K562 (cell line): ENCODE data around the gene SYT13. TPM values are rescaled to one million over a fixed set of nuclear protein-coding genes. Genes with fewer than 3 reads are reported as not detected.

Experiments used
- ATAC-seq: fragments of 200-7000 bp; cut with Tn5 transposase; 3 replicates; pipeline ENCODE4 v1.9.1; 2020; ENCODE audit warnings: moderate library complexity
- BruUV-seq: library from RNA; stranded (reverse); fragments of 400-500 nt; replicated peaks from 2 replicates; lab custom pipeline; 2021; lab: Mats Ljungman, UMichigan
- CTCF ChIA-PET: fragments of 300-600 bp; formaldehyde crosslinking; extraction: SDS; loops from one replicate; lab custom pipeline; 2021; ENCODE audit warnings: low intra/inter-chr PET ratio; lab: Yijun Ruan, JAX
- POLR2A ChIA-PET: fragments of 300-600, 350-650 bp; sonication (Branson Sonifier 250); formaldehyde crosslinking; extraction: SDS; loops from one replicate; lab custom pipeline; 2021; ENCODE audit warnings: antibody characterized with exemption, inconsistent platforms; lab: Yijun Ruan, JAX
- DNase-seq, 4 experiments: peaks; one replicate each; pipeline versions ENCODE4 v3.0.0 to v3.0.0-alpha.2; 2011 to 2018; ENCODE audit warnings: low spot score in 3 of 4, mixed read lengths in 3 of 4; ENCODE audit errors: extremely low read depth in 1 of 4
- FAIRE-seq: peaks from 2 replicates; lab custom pipeline; 2011; peaks lifted over from hg19 to GRCh38; lab: Jason Lieb, UNC
- H2AFZ ChIP-seq: 2 replicates; pipeline ENCODE4 v1.6.0; 2011; ENCODE audit warnings: low read depth, low read length, control low read depth, inconsistent platforms
- H3K27ac ChIP-seq: fragments of 200-600 bp; 3 replicates; pipeline ENCODE4 v1.8.0; 2011; ENCODE audit warnings: low read depth, mild to moderate bottlenecking, control low read depth, inconsistent platforms, low read length, moderate library complexity, mixed read lengths; ENCODE audit errors: extremely low read depth
- H3K27me3 ChIP-seq, 2 experiments: fragments of 300-600 bp in 1 of 2; 2 replicates in 1 of 2; 3 replicates in 1 of 2; pipeline versions ENCODE4 v1.6.0 to v1.8.0; 2011; ENCODE audit warnings: inconsistent platforms in 2 of 2, low read length in 2 of 2, mild to moderate bottlenecking in 1 of 2, mixed read lengths in 1 of 2, moderate library complexity in 1 of 2; ENCODE audit not compliant: control insufficient read depth in 2 of 2, insufficient read depth in 2 of 2
- H3K36me3 ChIP-seq: fragments of 300-600 bp; 3 replicates; pipeline ENCODE4 v1.8.0; 2011; ENCODE audit warnings: mild to moderate bottlenecking, low read length, inconsistent platforms; ENCODE audit not compliant: control insufficient read depth, insufficient read depth
- H3K4me1 ChIP-seq, 2 experiments: fragments of 200-600 bp in 1 of 2; replicated peaks in 1 of 2; 2 replicates in 1 of 2; 3 replicates in 1 of 2; pipeline versions ENCODE4 v1.5.1 to v1.8.0; 2011; ENCODE audit warnings: inconsistent platforms in 2 of 2, low read length in 2 of 2, mild to moderate bottlenecking in 1 of 2, mixed read lengths in 1 of 2, moderate library complexity in 1 of 2; ENCODE audit not compliant: control insufficient read depth in 2 of 2, insufficient read depth in 2 of 2
- H3K4me2 ChIP-seq: 2 replicates; pipeline ENCODE4 v1.6.1; 2011; ENCODE audit warnings: low read length, control low read depth, inconsistent platforms, mixed read lengths; ENCODE audit not compliant: insufficient read depth
- H3K4me3 ChIP-seq: fragments of 200-600 bp; sonication (generic), shearing (Covaris generic); 2 replicates; pipeline ENCODE4 v1.5.1; 2016; ENCODE audit warnings: control low read depth, inconsistent platforms
- H3K79me2 ChIP-seq: fragments of 200-600 bp; 3 replicates; pipeline ENCODE4 v1.8.0; 2011; ENCODE audit warnings: low read length, inconsistent platforms; ENCODE audit not compliant: control insufficient read depth, insufficient read depth
- H3K9ac ChIP-seq, 2 experiments: 2 replicates each; pipeline versions ENCODE4 v1.6.0 to v1.6.1; 2011; ENCODE audit warnings: low read depth in 2 of 2, low read length in 2 of 2, control low read depth in 1 of 2, inconsistent platforms in 1 of 2, mild to moderate bottlenecking in 1 of 2, mixed read lengths in 1 of 2; ENCODE audit not compliant: insufficient read depth in 1 of 2
- H3K9me1 ChIP-seq: one replicate; pipeline ENCODE4 v1.6.0; 2011; ENCODE audit warnings: inconsistent platforms, mild to moderate bottlenecking, low read length, moderate library complexity; ENCODE audit not compliant: control insufficient read depth, insufficient read depth
- H3K9me3 ChIP-seq: replicated peaks from 2 replicates; pipeline ENCODE4 v1.5.1; 2011; ENCODE audit warnings: low read depth, low read length, inconsistent platforms; ENCODE audit not compliant: control insufficient read depth, insufficient read depth
- H4K20me1 ChIP-seq: replicated peaks from 2 replicates; pipeline ENCODE4 v1.6.1; 2011; ENCODE audit warnings: low read length, inconsistent platforms, mixed read lengths; ENCODE audit not compliant: control insufficient read depth, insufficient read depth
- GABPB2 ChIP-seq: fragments of 250-450 bp; sonication (Bioruptor Pico); conservative IDR thresholded peaks from 2 replicates; pipeline ENCODE4 v1.5.1; 2021; ENCODE audit warnings: mild to moderate bottlenecking
- TEAD1 ChIP-seq, 2 experiments: fragments of 450-650 bp in 1 of 2; sonication (generic) in 1 of 2; formaldehyde crosslinking; IDR thresholded peaks; 2 replicates each; pipeline versions ENCODE4 v1.4.0 to v1.8.0; 2020 to 2022; ENCODE audit warnings: mild to moderate bottlenecking in 2 of 2, missing genetic modification reagents in 1 of 2
- WGBS: fragments of 100-300 bp; shearing (Covaris generic); methylation state at CpG from one replicate; pipeline ENCODE4 v1.1.6; 2016; ENCODE audit warnings: low coverage, mixed read lengths; ENCODE audit not compliant: insufficient coverage; ENCODE audit errors: missing lambda C conversion rate; 5-methylcytosine and 5-hydroxymethylcytosine counted together
- in situ Hi-C: fragments of 300-500 bp; cut with MboI; formaldehyde crosslinking; loops from 4 replicates; pipeline ENCODE4 v1.15.0; 2018; ENCODE audit warnings: inconsistent platforms, mixed read lengths
- intact Hi-C: fragments of 100-400 bp; cut with micrococcal nuclease; formaldehyde crosslinking; loops from 2 replicates; pipeline ENCODE4 v1.14.2; 2022
- polyA plus RNA-seq, 8 experiments: library from polyadenylated mRNA; depleted of rRNA in 4 of 8; stranded (reverse) in 5 of 8; unstranded in 3 of 8; fragments of >200 nt; fragmentation: Nextera tagmentation in 2 of 8; fragmentation: Illumina TruSeq in 1 of 8; extraction: Ambion mirVana in 2 of 8; extraction: Trizol in 1 of 8; gene quantifications; 2 replicates each; pipeline versions ENCODE4 v1.2.1 to v1.2.3, GENCODE V29; 2011 to 2014; ENCODE audit warnings: inconsistent platforms in 1 of 8, missing spikeins in 1 of 8
- total RNA-seq, 7 experiments: library from RNA; depleted of rRNA in 6 of 7; stranded (reverse); fragments of >200 nt in 6 of 7; fragmentation: Illumina TruSeq in 2 of 7; extraction: Trizol in 2 of 7; gene quantifications; 2 replicates each; pipeline versions ENCODE4 v1.2.1 to v1.2.3, GENCODE V29; 2011 to 2021; ENCODE audit warnings: low replicate concordance in 1 of 7
- TF ChIP-seq, protein P1 (sequence below): fragments of 200-800 bp; sonication (Bioruptor generic); IDR thresholded peaks from 2 replicates; pipeline ENCODE4 v1.6.1; 2017; ENCODE audit warnings: missing genetic modification characterization, missing compliant biosample characterization
- TF ChIP-seq, protein P2 (sequence below): fragments of 250-450 bp; sonication (Bioruptor Pico); IDR thresholded peaks from 2 replicates; pipeline ENCODE4 v1.5.0; 2021; ENCODE audit warnings: mild to moderate bottlenecking, moderate library complexity
- TF ChIP-seq, protein P3 (sequence below), 2 experiments: fragments of 450-650 bp; IDR thresholded peaks; 2 replicates each; pipeline ENCODE4 v1.6.1; 2018; ENCODE audit warnings: mild to moderate bottlenecking in 2 of 2, low read depth in 1 of 2; ENCODE audit not compliant: partially characterized antibody in 2 of 2
- TF ChIP-seq, protein P4 (sequence below): fragments of 450-650 bp; IDR thresholded peaks from 2 replicates; pipeline ENCODE4 v1.6.1; 2017; ENCODE audit warnings: mild to moderate bottlenecking, moderate library complexity
- TF ChIP-seq, protein P5 (sequence below): fragments of 450-650 bp; formaldehyde crosslinking; conservative IDR thresholded peaks from 2 replicates; pipeline ENCODE4 v1.4.0; 2022; ENCODE audit warnings: mild to moderate bottlenecking, missing genetic modification characterization

The SYT13 gene
- total and polyA plus RNA-seq, 9 of the 15 experiments (the other 6 are each of a cell fraction or from before 2014, with no cell fraction given) = under 0.01 to 0.13 (median 0.08) TPM; not detected in 2

DNA sequence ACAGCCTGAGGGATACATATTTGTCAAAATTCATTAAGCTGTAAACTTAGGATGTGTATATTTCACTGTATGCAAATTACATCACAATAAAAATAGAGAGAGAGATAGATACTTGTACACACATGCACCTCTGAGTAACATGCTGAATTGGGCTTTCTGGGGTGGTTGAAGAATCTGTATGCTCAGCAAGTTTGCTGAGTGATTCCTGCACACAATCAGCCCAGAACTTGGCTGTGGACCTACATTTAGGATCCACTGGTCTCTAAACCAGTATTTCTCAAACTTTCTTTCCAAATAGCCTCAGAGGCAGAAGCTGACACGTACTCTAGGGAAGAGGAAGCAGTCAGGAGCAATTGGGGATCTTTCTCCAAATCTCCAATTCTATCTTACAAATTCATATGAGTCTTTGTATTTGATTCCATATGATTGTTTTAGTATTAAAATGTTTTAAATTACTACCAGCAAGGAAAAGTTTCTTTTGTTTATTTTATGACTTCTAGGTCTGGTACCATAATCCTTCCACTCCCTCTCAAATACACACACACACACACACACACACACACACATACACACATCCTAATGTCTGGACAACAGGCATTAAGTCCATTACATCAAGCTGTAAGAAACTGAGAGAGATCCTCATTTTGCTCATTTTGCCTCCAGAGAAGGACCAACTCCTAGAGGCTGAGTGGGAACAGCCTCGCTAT, 20.0 kb downstream of the SYT13 start:
- DNase-seq (no peak), ATAC-seq (no peak), FAIRE-seq (no peak)
- H3K4me3 ChIP-seq = no peak overlapping the region
- intact Hi-C loops = no loop called here
- ChIA-PET CTCF (interaction anchor here (0.7 kb wide), 1 partner anchor 32 kb away, joined by 3 read pairs; no protein-coding TSS in a partner anchor), POLR2A (no interaction called here)
- H2AFZ ChIP-seq = no peak overlapping the region
- in situ Hi-C loops = no loop called here
- H3K27me3 ChIP-seq = no peaks in the 10 kb centered on the region; a peak in 1 of 5 replicates
- H4K20me1 ChIP-seq = no peaks in the 10 kb centered on the region
- no peak overlapping the region for H3K4me2 ChIP-seq
- H3K9me1 ChIP-seq = no peaks in the 10 kb centered on the region
- H3K9me3 ChIP-seq = no peaks in the 10 kb centered on the region
- H3K4me1 ChIP-seq = no peaks in the 10 kb centered on the region
- no peaks in the 10 kb centered on the region for H3K36me3 ChIP-seq
- no peak overlapping the region for H3K27ac ChIP-seq
- H3K79me2 ChIP-seq = no peaks in the 10 kb centered on the region
- 0% methylated on average over 2 of the region's 2 CpGs for whole genome bisulfite sequencing
- BruUV-seq = no TSS peak
- H3K9ac ChIP-seq = no peak overlapping the region
- TF ChIP-seq, protein P1, sequence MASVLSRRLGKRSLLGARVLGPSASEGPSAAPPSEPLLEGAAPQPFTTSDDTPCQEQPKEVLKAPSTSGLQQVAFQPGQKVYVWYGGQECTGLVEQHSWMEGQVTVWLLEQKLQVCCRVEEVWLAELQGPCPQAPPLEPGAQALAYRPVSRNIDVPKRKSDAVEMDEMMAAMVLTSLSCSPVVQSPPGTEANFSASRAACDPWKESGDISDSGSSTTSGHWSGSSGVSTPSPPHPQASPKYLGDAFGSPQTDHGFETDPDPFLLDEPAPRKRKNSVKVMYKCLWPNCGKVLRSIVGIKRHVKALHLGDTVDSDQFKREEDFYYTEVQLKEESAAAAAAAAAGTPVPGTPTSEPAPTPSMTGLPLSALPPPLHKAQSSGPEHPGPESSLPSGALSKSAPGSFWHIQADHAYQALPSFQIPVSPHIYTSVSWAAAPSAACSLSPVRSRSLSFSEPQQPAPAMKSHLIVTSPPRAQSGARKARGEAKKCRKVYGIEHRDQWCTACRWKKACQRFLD (CRISPR knock-in tag) = no peak
- TF ChIP-seq TEAD1 (CRISPR knock-in tag; IDR thresholded peaks at IDR 0.05) (no peak), GABPB2 (CRISPR knock-in tag) (no peak)
- TF ChIP-seq, protein P2, sequence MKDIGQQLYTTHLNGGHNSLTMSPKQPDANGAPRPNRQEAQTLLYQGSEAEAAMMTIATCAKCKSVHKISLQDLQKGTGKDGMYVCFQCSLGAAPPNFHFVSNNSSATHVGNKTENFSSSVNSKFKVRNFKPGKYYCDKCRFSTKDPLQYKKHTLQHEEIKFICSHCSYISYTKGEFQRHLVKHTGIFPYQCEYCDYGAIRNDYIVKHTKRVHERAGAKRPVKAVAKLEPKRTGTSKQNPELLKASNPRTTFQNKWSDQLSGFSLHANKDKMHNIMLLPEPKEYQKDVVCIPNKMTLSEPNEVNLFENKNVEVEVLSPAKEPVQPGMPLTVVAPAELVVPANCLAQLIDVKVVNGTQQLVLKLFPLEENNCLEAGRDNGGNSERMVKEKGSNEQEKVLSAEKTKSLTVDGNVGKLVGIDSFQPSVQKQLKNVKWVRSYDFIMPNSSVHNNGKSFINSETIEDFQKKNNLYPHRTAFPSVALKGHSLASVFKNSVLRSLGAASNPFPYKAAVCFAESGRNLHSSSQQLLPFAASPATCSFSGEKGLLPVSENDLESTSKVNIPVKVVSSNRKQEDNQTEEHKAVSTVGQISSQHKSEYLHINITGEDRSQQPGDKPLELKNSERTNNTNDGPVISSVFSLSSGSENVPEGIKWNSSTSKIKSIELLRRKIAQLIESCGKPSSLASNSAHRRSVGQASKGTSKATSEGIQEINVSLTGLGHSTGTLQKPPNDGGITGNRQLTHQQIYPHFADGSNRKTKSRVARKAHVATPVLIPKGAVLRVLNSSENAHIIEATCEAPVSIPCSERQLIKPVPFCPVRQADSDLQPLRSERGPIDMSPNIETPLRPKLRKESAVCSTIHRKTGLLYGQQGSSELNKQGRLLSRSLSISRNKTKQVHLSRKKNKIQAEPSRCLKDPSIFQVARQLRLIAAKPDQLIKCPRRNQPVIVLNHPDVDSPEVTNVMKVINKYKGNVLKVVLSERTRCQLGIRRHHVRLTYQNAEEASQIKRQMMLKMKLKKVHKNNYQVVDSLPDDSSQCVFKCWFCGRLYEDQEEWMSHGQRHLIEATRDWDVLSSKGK (CRISPR knock-in tag) = no peak
- TF ChIP-seq, protein P3, sequence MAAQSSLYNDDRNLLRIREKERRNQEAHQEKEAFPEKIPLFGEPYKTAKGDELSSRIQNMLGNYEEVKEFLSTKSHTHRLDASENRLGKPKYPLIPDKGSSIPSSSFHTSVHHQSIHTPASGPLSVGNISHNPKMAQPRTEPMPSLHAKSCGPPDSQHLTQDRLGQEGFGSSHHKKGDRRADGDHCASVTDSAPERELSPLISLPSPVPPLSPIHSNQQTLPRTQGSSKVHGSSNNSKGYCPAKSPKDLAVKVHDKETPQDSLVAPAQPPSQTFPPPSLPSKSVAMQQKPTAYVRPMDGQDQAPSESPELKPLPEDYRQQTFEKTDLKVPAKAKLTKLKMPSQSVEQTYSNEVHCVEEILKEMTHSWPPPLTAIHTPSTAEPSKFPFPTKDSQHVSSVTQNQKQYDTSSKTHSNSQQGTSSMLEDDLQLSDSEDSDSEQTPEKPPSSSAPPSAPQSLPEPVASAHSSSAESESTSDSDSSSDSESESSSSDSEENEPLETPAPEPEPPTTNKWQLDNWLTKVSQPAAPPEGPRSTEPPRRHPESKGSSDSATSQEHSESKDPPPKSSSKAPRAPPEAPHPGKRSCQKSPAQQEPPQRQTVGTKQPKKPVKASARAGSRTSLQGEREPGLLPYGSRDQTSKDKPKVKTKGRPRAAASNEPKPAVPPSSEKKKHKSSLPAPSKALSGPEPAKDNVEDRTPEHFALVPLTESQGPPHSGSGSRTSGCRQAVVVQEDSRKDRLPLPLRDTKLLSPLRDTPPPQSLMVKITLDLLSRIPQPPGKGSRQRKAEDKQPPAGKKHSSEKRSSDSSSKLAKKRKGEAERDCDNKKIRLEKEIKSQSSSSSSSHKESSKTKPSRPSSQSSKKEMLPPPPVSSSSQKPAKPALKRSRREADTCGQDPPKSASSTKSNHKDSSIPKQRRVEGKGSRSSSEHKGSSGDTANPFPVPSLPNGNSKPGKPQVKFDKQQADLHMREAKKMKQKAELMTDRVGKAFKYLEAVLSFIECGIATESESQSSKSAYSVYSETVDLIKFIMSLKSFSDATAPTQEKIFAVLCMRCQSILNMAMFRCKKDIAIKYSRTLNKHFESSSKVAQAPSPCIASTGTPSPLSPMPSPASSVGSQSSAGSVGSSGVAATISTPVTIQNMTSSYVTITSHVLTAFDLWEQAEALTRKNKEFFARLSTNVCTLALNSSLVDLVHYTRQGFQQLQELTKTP (IDR thresholded peaks at IDR 0.05; ENCODE audit: low read depth in 1 of 2, partially characterized antibody in 2 of 2) = no peak
- TF ChIP-seq, protein P4, sequence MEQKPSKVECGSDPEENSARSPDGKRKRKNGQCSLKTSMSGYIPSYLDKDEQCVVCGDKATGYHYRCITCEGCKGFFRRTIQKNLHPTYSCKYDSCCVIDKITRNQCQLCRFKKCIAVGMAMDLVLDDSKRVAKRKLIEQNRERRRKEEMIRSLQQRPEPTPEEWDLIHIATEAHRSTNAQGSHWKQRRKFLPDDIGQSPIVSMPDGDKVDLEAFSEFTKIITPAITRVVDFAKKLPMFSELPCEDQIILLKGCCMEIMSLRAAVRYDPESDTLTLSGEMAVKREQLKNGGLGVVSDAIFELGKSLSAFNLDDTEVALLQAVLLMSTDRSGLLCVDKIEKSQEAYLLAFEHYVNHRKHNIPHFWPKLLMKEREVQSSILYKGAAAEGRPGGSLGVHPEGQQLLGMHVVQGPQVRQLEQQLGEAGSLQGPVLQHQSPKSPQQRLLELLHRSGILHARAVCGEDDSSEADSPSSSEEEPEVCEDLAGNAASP = no peak
- TF ChIP-seq, protein P5, sequence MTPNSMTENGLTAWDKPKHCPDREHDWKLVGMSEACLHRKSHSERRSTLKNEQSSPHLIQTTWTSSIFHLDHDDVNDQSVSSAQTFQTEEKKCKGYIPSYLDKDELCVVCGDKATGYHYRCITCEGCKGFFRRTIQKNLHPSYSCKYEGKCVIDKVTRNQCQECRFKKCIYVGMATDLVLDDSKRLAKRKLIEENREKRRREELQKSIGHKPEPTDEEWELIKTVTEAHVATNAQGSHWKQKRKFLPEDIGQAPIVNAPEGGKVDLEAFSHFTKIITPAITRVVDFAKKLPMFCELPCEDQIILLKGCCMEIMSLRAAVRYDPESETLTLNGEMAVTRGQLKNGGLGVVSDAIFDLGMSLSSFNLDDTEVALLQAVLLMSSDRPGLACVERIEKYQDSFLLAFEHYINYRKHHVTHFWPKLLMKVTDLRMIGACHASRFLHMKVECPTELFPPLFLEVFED (CRISPR knock-in tag) = no peak
